Measurements from ENCODE around the gene NLRC4.

The NLRC4 gene

GRCh38 chr2:32260376-32260775, 4.3 kb downstream of the NLRC4 start:
- TF ChIP-seq POLR2AphosphoS5 (IDR thresholded peaks at IDR 0.05; ENCODE audit: low read depth, low read length) (no peak), FOXP2 (optimal IDR thresholded peaks at IDR 0.05; ENCODE audit: borderline replicate concordance, extremely low read depth, extremely low read length, insufficient read depth) (no peak), REST (IDR thresholded peaks at IDR 0.05; ENCODE audit: insufficient read depth in 1 of 2, low read depth in 2 of 2, low read length in 2 of 2) (no peak), TAF1 (IDR thresholded peaks at IDR 0.05; ENCODE audit: borderline replicate concordance, insufficient read depth, low read length) (no peak)

GRCh38 chr2:32258242-32258641, 6.4 kb downstream of the NLRC4 start:
- TF ChIP-seq FOXP2 (optimal IDR thresholded peaks at IDR 0.05; ENCODE audit: borderline replicate concordance, extremely low read depth, extremely low read length, insufficient read depth) (no peak), TAF1 (IDR thresholded peaks at IDR 0.05; ENCODE audit: borderline replicate concordance, insufficient read depth, low read length) (no peak), SIN3A (IDR thresholded peaks at IDR 0.05; ENCODE audit: borderline replicate concordance, insufficient read depth, low read length) (no peak), REST (IDR thresholded peaks at IDR 0.05; ENCODE audit: insufficient read depth in 1 of 2, low read depth in 2 of 2, low read length in 2 of 2) (no peak), POLR2AphosphoS5 (IDR thresholded peaks at IDR 0.05; ENCODE audit: low read depth, low read length) (no peak)

- no peak for TF ChIP-seq FOXP2 (optimal IDR thresholded peaks at IDR 0.05; ENCODE audit: borderline replicate concordance, extremely low read depth, extremely low read length, insufficient read depth)
Measured at GRCh38 chr2:32250290-32250689, 14.4 kb downstream of the NLRC4 start.

GRCh38 chr2:32249731-32250236, 14.9 kb downstream of the NLRC4 start:
- TF ChIP-seq TAF1 (IDR thresholded peaks at IDR 0.05; ENCODE audit: borderline replicate concordance, insufficient read depth, low read length), result no peak

GRCh38 chr2:32248299-32248698, 16.4 kb downstream of the NLRC4 start:
- TF ChIP-seq TAF1 (IDR thresholded peaks at IDR 0.05; ENCODE audit: borderline replicate concordance, insufficient read depth, low read length) (no peak), SIN3A (IDR thresholded peaks at IDR 0.05; ENCODE audit: borderline replicate concordance, insufficient read depth, low read length) (no peak), REST (IDR thresholded peaks at IDR 0.05; ENCODE audit: insufficient read depth in 1 of 2, low read depth in 2 of 2, low read length in 2 of 2) (no peak), POLR2AphosphoS5 (IDR thresholded peaks at IDR 0.05; ENCODE audit: low read depth, low read length) (no peak), FOXP2 (optimal IDR thresholded peaks at IDR 0.05; ENCODE audit: borderline replicate concordance, extremely low read depth, extremely low read length, insufficient read depth) (no peak)

GRCh38 chr2:32246911-32247310, 17.8 kb downstream of the NLRC4 start:
- TF ChIP-seq REST (IDR thresholded peaks at IDR 0.05; ENCODE audit: insufficient read depth in 1 of 2, low read depth in 2 of 2, low read length in 2 of 2) (no peak), POLR2AphosphoS5 (IDR thresholded peaks at IDR 0.05; ENCODE audit: low read depth, low read length) (no peak), FOXP2 (optimal IDR thresholded peaks at IDR 0.05; ENCODE audit: borderline replicate concordance, extremely low read depth, extremely low read length, insufficient read depth) (no peak), TAF1 (IDR thresholded peaks at IDR 0.05; ENCODE audit: borderline replicate concordance, insufficient read depth, low read length) (no peak), SIN3A (IDR thresholded peaks at IDR 0.05; ENCODE audit: borderline replicate concordance, insufficient read depth, low read length) (no peak)
